Skeletal muscle tissue (tissue), 4 donors: ENCODE data around the gene LCN6. TPM values are rescaled to one million over a fixed set of nuclear protein-coding genes. Genes with fewer than 3 reads are reported as not detected.
"Not testable (repeated sequence)": the region's sequence is repeated elsewhere in the genome, so short reads cannot be mapped to it uniquely, and the experiment has no call there.

Experiments used
- H3K27ac ChIP-seq: one replicate; pipeline ENCODE4 v1.7.0; 2013; ENCODE audit warnings: mild to moderate bottlenecking, low read depth, low read length, inconsistent platforms
- H3K27me3 ChIP-seq, 3 donors: one replicate each; pipeline ENCODE4 v1.7.0; 2013; ENCODE audit warnings: low read length in 3 of 3; ENCODE audit not compliant: control insufficient read depth in 3 of 3, insufficient read depth in 3 of 3
- H3K36me3 ChIP-seq, 3 donors: one replicate each; pipeline ENCODE4 v1.7.0; 2013; ENCODE audit warnings: low read length in 3 of 3; ENCODE audit not compliant: control insufficient read depth in 3 of 3, insufficient read depth in 3 of 3
- H3K4me1 ChIP-seq, 3 donors: one replicate each; pipeline ENCODE4 v1.7.0; 2013; ENCODE audit warnings: low read length in 3 of 3, mild to moderate bottlenecking in 3 of 3; ENCODE audit not compliant: control insufficient read depth in 3 of 3, insufficient read depth in 3 of 3
- H3K4me3 ChIP-seq, 3 donors: one replicate each; pipeline ENCODE4 v1.7.0; 2013; ENCODE audit warnings: low read length in 3 of 3
- H3K9ac ChIP-seq, 3 donors: one replicate each; pipeline ENCODE4 v1.7.0; 2013; ENCODE audit warnings: low read length in 3 of 3, mild to moderate bottlenecking in 3 of 3, moderate library complexity in 2 of 3, low read depth in 1 of 3
- H3K9me3 ChIP-seq, 3 donors: one replicate each; pipeline ENCODE4 v1.7.0; 2013; ENCODE audit warnings: low read length in 3 of 3; ENCODE audit not compliant: control insufficient read depth in 3 of 3
- total RNA-seq: library from RNA; depleted of rRNA; stranded (reverse); fragments of >200 nt; gene quantifications from one replicate; pipeline ENCODE4 v1.2.3, GENCODE V29; 2014
- donor health status: Osteomylitis.

Gene LCN6
- total RNA-seq, 1 donor from 2014 or later = not detected

DNA sequence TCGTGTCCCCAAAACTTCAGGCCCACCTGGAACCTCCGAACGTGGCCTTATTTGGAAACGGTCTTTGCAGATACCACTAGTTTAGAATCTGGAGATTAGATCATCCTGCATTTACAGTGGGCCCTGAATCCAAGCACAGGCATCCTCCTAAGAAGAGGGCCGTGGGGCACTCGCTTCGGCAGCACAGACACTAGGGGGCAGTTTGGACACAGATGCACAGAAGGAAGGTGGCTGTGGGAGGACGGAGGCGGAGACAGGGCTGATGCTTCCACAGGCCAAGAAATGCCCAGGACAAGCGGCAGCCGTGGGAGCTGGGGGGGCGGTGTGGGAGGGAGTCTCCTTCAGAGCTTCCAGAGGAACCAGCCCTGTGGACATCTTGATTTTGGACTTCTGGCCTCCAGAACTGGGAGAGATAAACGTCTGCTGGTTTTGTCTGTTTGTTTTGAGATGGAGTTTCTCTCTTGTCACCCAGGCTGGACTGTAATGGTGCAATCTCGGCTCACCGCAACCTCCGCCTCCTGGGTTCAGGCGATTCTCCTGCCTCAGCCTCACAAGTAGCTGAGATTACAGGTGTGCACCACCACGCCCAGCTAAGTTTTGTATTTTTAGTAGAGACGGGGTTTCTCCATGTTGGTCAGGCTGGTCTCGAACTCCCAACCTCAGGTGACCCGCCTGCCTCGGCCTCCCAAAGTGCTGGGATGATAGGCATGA, 12.7 kb upstream of the LCN6 start:
- H3K9ac ChIP-seq, H3K27ac ChIP-seq, H3K4me3 ChIP-seq, H3K36me3 ChIP-seq, H3K9me3 ChIP-seq: not testable (repeated sequence)
- H3K27me3 ChIP-seq = peaks cover 2 to 12% (median 6%) of the 10 kb centered on the region in 3 donors
- H3K4me1 ChIP-seq = peaks cover 13 to 22% (median 16%) of the 10 kb centered on the region in 3 donors

- H3K4me3 ChIP-seq = no peak overlapping the region
- H3K27me3 ChIP-seq = peaks cover 2 to 12% (median 6%) of the 10 kb centered on the region in 3 donors
- H3K9ac ChIP-seq = no peak overlapping the region
Measured at GRCh38 chr9:136760424-136760823, 12.1 kb upstream of the LCN6 start.

GRCh38 chr9:136759436-136760325, 11.4 kb upstream of the LCN6 start:
- H3K36me3 ChIP-seq = no peaks in the 10 kb centered on the region
- peaks cover 13 to 22% (median 15%) of the 10 kb centered on the region in 3 donors for H3K4me1 ChIP-seq
- no peak overlapping the region for H3K9ac ChIP-seq
- H3K27ac ChIP-seq = no peak overlapping the region
- no peak overlapping the region for H3K4me3 ChIP-seq
- H3K9me3 ChIP-seq = peaks cover 2 to 9% (median 8%) of the 10 kb centered on the region in 3 donors
- peaks cover 2 to 12% (median 6%) of the 10 kb centered on the region in 3 donors for H3K27me3 ChIP-seq

More at GRCh38 chr9:136760424-136760823, 12.1 kb upstream of the LCN6 start:
- H3K4me1 ChIP-seq = peaks cover 13 to 22% (median 15%) of the 10 kb centered on the region in 3 donors
- H3K36me3 ChIP-seq = no peaks in the 10 kb centered on the region
- no peak overlapping the region for H3K27ac ChIP-seq
- peaks cover 2 to 9% (median 8%) of the 10 kb centered on the region in 3 donors for H3K9me3 ChIP-seq

DNA sequence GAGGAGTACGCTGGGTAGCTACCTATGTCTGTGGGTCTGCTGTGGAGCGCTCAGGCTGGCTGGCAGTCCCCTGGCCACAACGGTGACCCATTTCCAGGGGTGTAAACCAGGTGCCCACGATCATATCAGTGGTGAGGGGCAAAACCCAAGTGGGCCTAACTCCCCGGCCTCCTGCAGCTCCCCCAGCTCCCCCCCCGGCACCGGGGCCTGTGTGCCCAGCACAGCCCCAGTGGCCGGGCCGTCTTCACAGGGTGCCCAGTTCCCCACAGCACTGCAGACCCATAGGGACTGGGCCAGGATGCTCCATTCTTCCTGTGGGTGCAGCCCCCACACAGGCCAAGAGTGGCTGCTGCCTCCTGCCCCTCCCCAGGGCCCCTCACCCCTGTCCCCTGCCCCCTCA, 10.7 kb upstream of the LCN6 start:
- Histone ChIP-seq H3K27me3 (peaks cover 2 to 8% (median 6%) of the 10 kb centered on the region in 3 donors), H3K9me3 (peaks cover 2 to 9% (median 8%) of the 10 kb centered on the region in 3 donors), H3K9ac (no peak overlapping the region), H3K36me3 (no peaks in the 10 kb centered on the region), H3K27ac (no peak overlapping the region), H3K4me1 (peaks cover 13 to 22% (median 15%) of the 10 kb centered on the region in 3 donors), H3K4me3 (no peak overlapping the region)

GRCh38 chr9:136757751-136758140, 9.4 kb upstream of the LCN6 start:
- H3K9me3 ChIP-seq = peaks cover 2 to 9% (median 8%) of the 10 kb centered on the region in 3 donors
- peaks cover 0 to 3% (median 2%) of the 10 kb centered on the region in 3 donors for H3K27me3 ChIP-seq
- H3K27ac ChIP-seq = peak overlapping the region; percentile 65
- peak overlapping the region; percentile 54 to 67 (median 58) for H3K4me3 ChIP-seq
- H3K4me1 ChIP-seq = peaks cover 13 to 22% (median 15%) of the 10 kb centered on the region in 3 donors
- peak overlapping the region; percentile 72 to 76 (median 74) for H3K9ac ChIP-seq
- no peaks in the 10 kb centered on the region for H3K36me3 ChIP-seq

- Histone ChIP-seq H3K4me3 (peak overlapping the region; percentile 54 to 67 (median 58)), H3K9me3 (peaks cover 2 to 9% (median 8%) of the 10 kb centered on the region in 3 donors), H3K36me3 (no peaks in the 10 kb centered on the region), H3K9ac (peak overlapping the region; percentile 72 to 76 (median 74)), H3K27ac (peak overlapping the region; percentile 65), H3K27me3 (peaks cover 0 to 3% (median 2%) of the 10 kb centered on the region in 3 donors), H3K4me1 (peaks cover 13 to 22% (median 15%) of the 10 kb centered on the region in 3 donors)
Measured at GRCh38 chr9:136757328-136757727, 9.0 kb upstream of the LCN6 start.

GRCh38 chr9:136756836-136757235, 8.5 kb upstream of the LCN6 start:
- peaks cover 2 to 9% (median 8%) of the 10 kb centered on the region in 3 donors for H3K9me3 ChIP-seq
- peak overlapping the region in 2 of 3 donors; percentile 9 to 67 for H3K4me3 ChIP-seq
- H3K36me3 ChIP-seq = no peaks in the 10 kb centered on the region
- peak overlapping the region; percentile 72 to 76 (median 74) for H3K9ac ChIP-seq
- H3K27ac ChIP-seq = peak overlapping the region; percentile 65
- peaks cover 13 to 22% (median 15%) of the 10 kb centered on the region in 3 donors for H3K4me1 ChIP-seq
- peaks cover 0 to 3% (median 2%) of the 10 kb centered on the region in 3 donors for H3K27me3 ChIP-seq

GRCh38 chr9:136756134-136756438, 7.8 kb upstream of the LCN6 start:
- Histone ChIP-seq H3K27ac (no peak overlapping the region), H3K9ac (no peak overlapping the region), H3K4me3 (peak overlapping the region in 1 of 3 donors; percentile 34), H3K9me3 (peaks cover 2 to 9% (median 8%) of the 10 kb centered on the region in 3 donors), H3K36me3 (no peaks in the 10 kb centered on the region), H3K27me3 (peaks cover 0 to 3% (median 2%) of the 10 kb centered on the region in 3 donors), H3K4me1 (peaks cover 13 to 22% (median 15%) of the 10 kb centered on the region in 3 donors)

GRCh38 chr9:136755302-136756133, 7.2 kb upstream of the LCN6 start:
- H3K9me3 ChIP-seq, H3K27me3 ChIP-seq, H3K27ac ChIP-seq, H3K36me3 ChIP-seq, H3K9ac ChIP-seq: not testable (repeated sequence)
- H3K4me3 ChIP-seq = peak overlapping the region in 1 of 3 donors; percentile 34
- peaks cover 13 to 22% (median 15%) of the 10 kb centered on the region in 3 donors for H3K4me1 ChIP-seq
